BE2C (cell line): ENCODE results near the gene GIGYF2.

Source experiments
- DNase-seq: peaks from one replicate; pipeline ENCODE4 v3.0.0-alpha.2; 2020
- H3K27me3 ChIP-seq: fragments of 250-450 bp; sonication (Bioruptor Pico); 2 replicates; pipeline ENCODE4 v1.5.1; 2020; ENCODE audit warnings: mild to moderate bottlenecking
- H3K36me3 ChIP-seq: fragments of 250-450 bp; sonication (Bioruptor Pico); 2 replicates; pipeline ENCODE4 v1.5.1; 2020; ENCODE audit warnings: mild to moderate bottlenecking
- H3K4me1 ChIP-seq: fragments of 250-450 bp; sonication (Bioruptor Pico); 2 replicates; pipeline ENCODE4 v1.5.1; 2020
- H3K4me3 ChIP-seq: 2 replicates; pipeline ENCODE4 v1.5.1; 2011; ENCODE audit warnings: low read depth, low read length
- H3K9me3 ChIP-seq: fragments of 250-450 bp; sonication (Bioruptor Pico); 2 replicates; pipeline ENCODE4 v1.5.1; 2020
- CTCF ChIP-seq: IDR thresholded peaks from 2 replicates; pipeline ENCODE4 v1.5.1; 2012; ENCODE audit warnings: mild to moderate bottlenecking, low read depth, low read length

The GIGYF2 gene

GRCh38 chr2:232876161-232876977 is 179.2 kb downstream of the GIGYF2 start:
- H3K9me3 ChIP-seq = no peaks in the 10 kb centered on the region
- H3K4me3 ChIP-seq = peak overlapping the region; percentile 19
- H3K36me3 ChIP-seq = no peaks in the 10 kb centered on the region
- DNase-seq = no peak
- no peaks in the 10 kb centered on the region for H3K4me1 ChIP-seq
- TF ChIP-seq CTCF = peak; percentile 1; the same call in 1 of the 2 replicates
- peaks cover 20% of the 10 kb centered on the region for H3K27me3 ChIP-seq

- no peak for DNase-seq
- peak overlapping the region; percentile 19; the same call in 1 of the 2 replicates for H3K4me3 ChIP-seq
- H3K36me3 ChIP-seq = no peaks in the 10 kb centered on the region
- no peaks in the 10 kb centered on the region for H3K4me1 ChIP-seq
- no peaks in the 10 kb centered on the region for H3K9me3 ChIP-seq
- H3K27me3 ChIP-seq = peaks cover 20% of the 10 kb centered on the region
- TF ChIP-seq CTCF = no peak
Observed at GRCh38 chr2:232876978-232877441, 179.9 kb downstream of the GIGYF2 start.

DNA sequence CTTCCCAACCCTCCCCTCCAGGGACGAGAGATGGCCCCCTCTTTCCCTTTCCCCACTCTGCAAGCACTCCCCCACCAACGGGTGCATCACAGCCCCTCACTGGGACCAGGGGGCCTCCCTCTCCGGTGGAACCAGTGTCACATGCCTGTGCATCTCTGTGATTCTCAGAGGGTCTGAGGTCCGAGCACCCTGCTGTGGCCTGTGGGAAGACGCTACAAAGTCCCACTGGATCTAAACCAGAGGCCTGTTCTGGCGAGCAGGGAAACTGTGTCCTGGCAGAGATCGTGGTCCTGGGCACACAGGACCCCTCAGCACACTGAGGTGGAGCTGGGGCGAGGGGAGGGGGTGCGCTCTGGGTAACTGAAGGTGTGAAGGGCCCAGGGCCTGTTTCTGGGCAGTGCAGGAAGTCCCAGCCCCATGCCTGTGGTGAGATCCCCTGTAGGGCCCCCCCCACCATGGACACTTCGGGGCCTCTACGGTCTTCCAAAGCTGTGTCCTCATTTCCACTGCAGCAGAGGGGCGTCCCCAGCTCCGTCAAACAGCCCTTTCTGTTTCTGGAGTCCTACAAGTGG is 180.9 kb downstream of the GIGYF2 start:
- Histone ChIP-seq H3K27me3 (peaks cover 20% of the 10 kb centered on the region), H3K4me3 (no peak overlapping the region), H3K36me3 (no peaks in the 10 kb centered on the region), H3K9me3 (no peaks in the 10 kb centered on the region), H3K4me1 (no peaks in the 10 kb centered on the region)
- no peak for TF ChIP-seq CTCF
- DNase-seq = no peak

GRCh38 chr2:232878855-232879617 is 181.9 kb downstream of the GIGYF2 start:
- no peak overlapping the region for H3K4me3 ChIP-seq
- peaks cover 20% of the 10 kb centered on the region for H3K27me3 ChIP-seq
- no peaks in the 10 kb centered on the region for H3K4me1 ChIP-seq
- TF ChIP-seq CTCF = no peak
- no peaks in the 10 kb centered on the region for H3K36me3 ChIP-seq
- H3K9me3 ChIP-seq = no peaks in the 10 kb centered on the region
- no peak for DNase-seq

- H3K4me3 ChIP-seq = no peak overlapping the region
- no peak for DNase-seq
- H3K36me3 ChIP-seq = no peaks in the 10 kb centered on the region
- TF ChIP-seq CTCF = no peak
- no peaks in the 10 kb centered on the region for H3K9me3 ChIP-seq
- H3K27me3 ChIP-seq = peaks cover 20% of the 10 kb centered on the region
- no peaks in the 10 kb centered on the region for H3K4me1 ChIP-seq
Observed at GRCh38 chr2:232879618-232880494, 182.7 kb downstream of the GIGYF2 start.
